ENCODE results near the gene DLL1. TPM values are rescaled to one million over a fixed set of nuclear protein-coding genes. Genes with fewer than 3 reads are reported as not detected.
"Not testable (repeated sequence)": the region's sequence is repeated elsewhere in the genome, so short reads cannot be mapped to it uniquely, and the experiment has no call there.

DLL1 gene
- polyA plus RNA-seq, 1 experiment, result 0.06 TPM

DNA sequence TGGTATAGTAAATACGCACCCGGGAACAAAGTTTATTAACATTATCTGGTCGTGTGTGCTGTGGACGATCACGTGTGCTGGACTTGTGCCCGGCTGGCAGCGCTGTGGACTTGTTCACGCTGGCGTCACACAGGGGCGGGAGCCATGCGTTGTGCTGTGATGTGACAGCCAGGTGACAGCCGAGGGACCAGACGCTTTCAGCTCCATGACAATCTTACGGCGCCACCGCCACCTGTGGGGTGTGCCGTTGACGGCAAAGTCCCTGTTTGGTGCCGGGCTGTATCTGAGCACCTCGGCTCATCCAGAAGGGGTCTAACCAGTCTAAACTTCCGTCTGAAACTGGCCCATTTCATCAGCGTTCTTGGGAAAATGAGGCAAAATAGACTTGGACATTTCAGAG is 25.2 kb downstream of the DLL1 start:
- POLR2A ChIA-PET, result no interaction called here

DNA sequence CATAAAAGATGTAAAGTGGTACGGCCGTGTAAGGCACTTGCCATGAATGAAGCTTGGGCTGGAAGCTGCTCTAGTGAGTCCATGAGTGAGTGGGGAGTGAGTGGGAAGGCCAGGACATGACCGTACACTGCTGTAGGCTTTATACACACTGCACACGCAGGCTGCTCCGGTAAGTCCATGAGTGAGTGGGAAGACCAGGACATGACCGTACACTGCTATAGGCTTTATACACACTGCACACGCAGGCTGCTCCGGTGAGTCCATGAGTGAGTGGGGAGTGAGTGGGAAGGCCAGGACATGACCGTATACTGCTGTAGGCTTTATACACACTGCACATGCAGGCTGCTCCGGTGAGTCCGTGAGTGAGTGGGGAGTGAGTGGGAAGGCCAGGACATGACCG is 26.2 kb downstream of the DLL1 start:
- H3K9me3 ChIP-seq (ENCODE audit: control insufficient read depth, insufficient read depth, low read length); H3K27me3 ChIP-seq (ENCODE audit: control insufficient read depth, insufficient read depth, low read length); H3K4me3 ChIP-seq (ENCODE audit: low read depth, low read length); POLR2A ChIA-PET; H3K27ac ChIP-seq (ENCODE audit: low read depth, low read length); CTCF ChIA-PET; DNase-seq (ENCODE audit: low read depth, low spot score): not testable (repeated sequence)

More for the DNA sequence above, 25.2 kb downstream of the DLL1 start:
- DNase-seq (ENCODE audit: low read depth, low spot score), result no peak
- Histone ChIP-seq H3K27me3 (ENCODE audit: control insufficient read depth, insufficient read depth, low read length) (peaks cover 6% of the 10 kb centered on the region), H3K27ac (ENCODE audit: low read depth, low read length) (no peak overlapping the region), H3K9me3 (ENCODE audit: control insufficient read depth, insufficient read depth, low read length) (no peaks in the 10 kb centered on the region), H3K4me3 (ENCODE audit: low read depth, low read length) (peak overlapping the region; percentile 7; the same call in 1 of the 2 replicates)
- TF ChIP-seq, protein P1, sequence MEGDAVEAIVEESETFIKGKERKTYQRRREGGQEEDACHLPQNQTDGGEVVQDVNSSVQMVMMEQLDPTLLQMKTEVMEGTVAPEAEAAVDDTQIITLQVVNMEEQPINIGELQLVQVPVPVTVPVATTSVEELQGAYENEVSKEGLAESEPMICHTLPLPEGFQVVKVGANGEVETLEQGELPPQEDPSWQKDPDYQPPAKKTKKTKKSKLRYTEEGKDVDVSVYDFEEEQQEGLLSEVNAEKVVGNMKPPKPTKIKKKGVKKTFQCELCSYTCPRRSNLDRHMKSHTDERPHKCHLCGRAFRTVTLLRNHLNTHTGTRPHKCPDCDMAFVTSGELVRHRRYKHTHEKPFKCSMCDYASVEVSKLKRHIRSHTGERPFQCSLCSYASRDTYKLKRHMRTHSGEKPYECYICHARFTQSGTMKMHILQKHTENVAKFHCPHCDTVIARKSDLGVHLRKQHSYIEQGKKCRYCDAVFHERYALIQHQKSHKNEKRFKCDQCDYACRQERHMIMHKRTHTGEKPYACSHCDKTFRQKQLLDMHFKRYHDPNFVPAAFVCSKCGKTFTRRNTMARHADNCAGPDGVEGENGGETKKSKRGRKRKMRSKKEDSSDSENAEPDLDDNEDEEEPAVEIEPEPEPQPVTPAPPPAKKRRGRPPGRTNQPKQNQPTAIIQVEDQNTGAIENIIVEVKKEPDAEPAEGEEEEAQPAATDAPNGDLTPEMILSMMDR (IDR thresholded peaks at IDR 0.05; ENCODE audit: low read depth, low read length), result no peak
- CTCF ChIA-PET, result interaction anchor here (1.5 kb wide), 1 partner anchor 434 kb away, joined by 6 read pairs; no protein-coding TSS in a partner anchor

- Histone ChIP-seq H3K27ac (ENCODE audit: low read depth, low read length) (no peak overlapping the region), H3K9me3 (ENCODE audit: control insufficient read depth, insufficient read depth, low read length) (no peaks in the 10 kb centered on the region), H3K4me3 (ENCODE audit: low read depth, low read length) (no peak overlapping the region), H3K27me3 (ENCODE audit: control insufficient read depth, insufficient read depth, low read length) (peaks cover 9% of the 10 kb centered on the region)
- POLR2A ChIA-PET, result no interaction called here
- TF ChIP-seq, protein P1 (IDR thresholded peaks at IDR 0.05; ENCODE audit: low read depth, low read length), result no peak
- CTCF ChIA-PET, result no interaction called here
- no peak for DNase-seq (ENCODE audit: low read depth, low spot score)
These were observed 26.8 kb downstream of the DLL1 start for GRCh38 chr6:170264086-170264485.

- Histone ChIP-seq H3K4me3 (ENCODE audit: low read depth, low read length) (no peak overlapping the region), H3K27me3 (ENCODE audit: control insufficient read depth, insufficient read depth, low read length) (peaks cover 9% of the 10 kb centered on the region), H3K27ac (ENCODE audit: low read depth, low read length) (no peak overlapping the region), H3K9me3 (ENCODE audit: control insufficient read depth, insufficient read depth, low read length) (no peaks in the 10 kb centered on the region)
- DNase-seq (ENCODE audit: low read depth, low spot score), result no peak
- TF ChIP-seq, protein P1 (IDR thresholded peaks at IDR 0.05; ENCODE audit: low read depth, low read length), result no peak
- POLR2A ChIA-PET, result interaction anchor here (0.7 kb wide), 1 partner anchor 562 kb away, joined by 15 read pairs; the partner anchor contains the start of gene WDR27
- CTCF ChIA-PET, result no interaction called here
These were observed 27.5 kb downstream of the DLL1 start for GRCh38 chr6:170263410-170263809.

DNA sequence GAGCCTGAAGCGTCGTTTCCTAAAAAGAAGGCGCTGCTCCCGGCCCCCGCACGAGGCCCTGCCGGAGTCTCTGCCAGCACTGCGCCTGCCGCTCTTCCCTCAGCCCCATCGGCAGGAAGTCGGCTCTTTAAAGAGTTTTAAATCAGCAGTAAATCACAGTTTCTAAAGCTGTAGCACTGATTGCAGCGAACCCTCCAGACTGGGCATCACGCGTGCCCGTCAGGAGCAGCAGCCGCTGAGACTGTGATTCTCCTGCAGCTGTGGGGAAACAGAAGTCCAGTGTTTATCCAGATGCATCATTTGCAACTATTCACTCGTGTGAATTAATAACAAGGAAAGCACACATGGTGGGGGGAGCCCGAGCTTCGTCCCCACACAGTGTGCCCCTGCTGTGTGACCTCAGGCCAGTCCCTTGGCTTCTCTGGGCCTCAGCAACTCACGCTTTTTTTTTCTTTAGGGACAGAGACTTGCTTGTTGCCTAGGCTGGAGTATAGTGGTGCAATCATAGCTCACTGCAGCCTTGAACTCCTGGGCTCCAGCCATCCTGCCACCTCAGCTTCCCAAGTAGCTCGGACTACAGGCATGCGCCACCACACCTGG is 28.3 kb downstream of the DLL1 start:
- ChIA-PET CTCF (interaction anchor here (0.7 kb wide), 1 partner anchor 15 kb away, joined by 3 read pairs; no protein-coding TSS in a partner anchor), POLR2A (interaction anchor here (0.7 kb wide), 1 partner anchor 561 kb away, joined by 15 read pairs; the partner anchor contains the start of gene WDR27)
- no peaks in the 10 kb centered on the region for H3K9me3 ChIP-seq (ENCODE audit: control insufficient read depth, insufficient read depth, low read length)
- no peak for DNase-seq (ENCODE audit: low read depth, low spot score)
- no peak overlapping the region for H3K4me3 ChIP-seq (ENCODE audit: low read depth, low read length)
- no peak overlapping the region for H3K27ac ChIP-seq (ENCODE audit: low read depth, low read length)
- peaks cover 9% of the 10 kb centered on the region for H3K27me3 ChIP-seq (ENCODE audit: control insufficient read depth, insufficient read depth, low read length)
- TF ChIP-seq, protein P1 (IDR thresholded peaks at IDR 0.05; ENCODE audit: low read depth, low read length), result no peak
